ENCODE data around the gene VPS4B. TPM values are rescaled to one million over a fixed set of nuclear protein-coding genes. Genes with fewer than 3 reads are reported as not detected.

Gene VPS4B
- total RNA-seq, 2 donors from 2014 or later, result 28.3 to 31.7 TPM

DNA sequence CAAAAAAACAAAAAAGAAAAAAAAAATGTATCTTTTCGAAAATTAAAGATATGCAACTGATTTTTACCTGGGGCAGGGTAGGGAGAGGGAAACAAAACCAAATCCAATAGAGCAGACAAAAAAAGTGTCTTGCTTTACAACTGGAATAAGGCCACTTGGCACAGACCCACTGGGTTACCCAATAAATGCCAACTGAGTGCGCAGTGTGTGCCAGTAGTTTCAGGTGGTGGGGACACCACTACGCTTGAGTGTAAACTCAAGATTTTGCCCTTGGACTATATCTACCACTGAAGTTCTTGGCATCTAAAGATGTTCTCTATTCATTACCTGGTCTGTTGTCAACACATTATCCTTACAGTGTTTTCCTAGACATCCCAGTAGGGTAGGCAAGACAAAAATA lies 16.3 kb downstream of the VPS4B start:
- intact Hi-C loops (cut with DNase I), result no loop called here
- peak; percentile 79 for DNase-seq (ENCODE audit: low spot score)
- TF ChIP-seq, protein P1, sequence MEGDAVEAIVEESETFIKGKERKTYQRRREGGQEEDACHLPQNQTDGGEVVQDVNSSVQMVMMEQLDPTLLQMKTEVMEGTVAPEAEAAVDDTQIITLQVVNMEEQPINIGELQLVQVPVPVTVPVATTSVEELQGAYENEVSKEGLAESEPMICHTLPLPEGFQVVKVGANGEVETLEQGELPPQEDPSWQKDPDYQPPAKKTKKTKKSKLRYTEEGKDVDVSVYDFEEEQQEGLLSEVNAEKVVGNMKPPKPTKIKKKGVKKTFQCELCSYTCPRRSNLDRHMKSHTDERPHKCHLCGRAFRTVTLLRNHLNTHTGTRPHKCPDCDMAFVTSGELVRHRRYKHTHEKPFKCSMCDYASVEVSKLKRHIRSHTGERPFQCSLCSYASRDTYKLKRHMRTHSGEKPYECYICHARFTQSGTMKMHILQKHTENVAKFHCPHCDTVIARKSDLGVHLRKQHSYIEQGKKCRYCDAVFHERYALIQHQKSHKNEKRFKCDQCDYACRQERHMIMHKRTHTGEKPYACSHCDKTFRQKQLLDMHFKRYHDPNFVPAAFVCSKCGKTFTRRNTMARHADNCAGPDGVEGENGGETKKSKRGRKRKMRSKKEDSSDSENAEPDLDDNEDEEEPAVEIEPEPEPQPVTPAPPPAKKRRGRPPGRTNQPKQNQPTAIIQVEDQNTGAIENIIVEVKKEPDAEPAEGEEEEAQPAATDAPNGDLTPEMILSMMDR (IDR thresholded peaks at IDR 0.05), result no peak
- TF ChIP-seq POLR2A (IDR thresholded peaks at IDR 0.05), result no peak
- TF ChIP-seq POLR2AphosphoS5 (IDR thresholded peaks at IDR 0.05), result peak; percentile 66
- Histone ChIP-seq H3K36me3 (peaks cover 3 to 4% of the 10 kb centered on the region in 2 donors), H3K27me3 (replicated peaks; ENCODE audit: insufficient read depth) (no peaks in the 10 kb centered on the region), H3K9me3 (no peaks in the 10 kb centered on the region), H3K4me1 (replicated peaks) (peaks cover 5% of the 10 kb centered on the region), H3K27ac (no peak overlapping the region), H3K4me3 (no peak overlapping the region)
- WGBS, result 39% methylated on average over 3 of the region's 3 CpGs

GRCh38 chr18:63402246-63403162 lies 19.8 kb downstream of the VPS4B start:
- intact Hi-C loops (cut with DNase I), result no loop called here
- Histone ChIP-seq H3K4me1 (replicated peaks) (peaks cover 5% of the 10 kb centered on the region), H3K36me3 (no peaks in the 10 kb centered on the region), H3K27me3 (replicated peaks; ENCODE audit: insufficient read depth) (no peaks in the 10 kb centered on the region), H3K9me3 (no peaks in the 10 kb centered on the region), H3K27ac (no peak overlapping the region), H3K4me3 (no peak overlapping the region)
- no peak for DNase-seq (ENCODE audit: low spot score)
- 86% methylated on average over 8 of the region's 8 CpGs for WGBS
- TF ChIP-seq POLR2A (IDR thresholded peaks at IDR 0.05), result no peak
- TF ChIP-seq, protein P1 (IDR thresholded peaks at IDR 0.05), result no peak
- no peak for TF ChIP-seq POLR2AphosphoS5 (IDR thresholded peaks at IDR 0.05)

DNA sequence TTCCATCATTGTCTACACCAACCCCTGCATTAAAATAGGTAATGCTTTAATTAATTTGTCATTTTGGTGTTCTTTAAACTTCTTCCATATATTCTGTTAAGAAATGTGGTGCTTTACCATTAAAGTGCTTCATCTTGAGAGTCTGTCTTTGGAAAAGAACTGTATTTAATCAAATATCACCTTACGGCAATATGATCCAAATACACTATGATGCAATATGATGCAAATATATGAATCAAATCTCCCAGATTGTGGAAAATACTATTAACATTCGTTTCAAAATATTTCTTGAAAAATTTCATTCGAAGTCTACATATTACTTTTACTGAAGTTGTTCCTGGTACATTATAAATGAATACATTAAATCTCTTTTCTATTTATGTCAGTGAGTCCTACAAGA lies 23.0 kb downstream of the VPS4B start:
- Histone ChIP-seq H3K27me3 (replicated peaks; ENCODE audit: insufficient read depth) (no peaks in the 10 kb centered on the region), H3K27ac (no peak overlapping the region), H3K36me3 (no peaks in the 10 kb centered on the region), H3K4me3 (no peak overlapping the region), H3K9me3 (no peaks in the 10 kb centered on the region), H3K4me1 (replicated peaks) (no peaks in the 10 kb centered on the region)
- 97% methylated on average over 3 of the region's 3 CpGs for WGBS
- TF ChIP-seq POLR2AphosphoS5 (IDR thresholded peaks at IDR 0.05) (no peak), POLR2A (IDR thresholded peaks at IDR 0.05) (no peak)
- TF ChIP-seq, protein P1 (IDR thresholded peaks at IDR 0.05), result no peak
- DNase-seq (ENCODE audit: low spot score), result no peak
- intact Hi-C loops (cut with DNase I), result no loop called here

GRCh38 chr18:63397349-63397748 lies 24.9 kb downstream of the VPS4B start:
- Histone ChIP-seq H3K4me1 (replicated peaks) (no peaks in the 10 kb centered on the region), H3K4me3 (no peak overlapping the region), H3K9me3 (no peaks in the 10 kb centered on the region), H3K27me3 (replicated peaks; ENCODE audit: insufficient read depth) (no peaks in the 10 kb centered on the region), H3K36me3 (no peaks in the 10 kb centered on the region), H3K27ac (no peak overlapping the region)
- no peak for TF ChIP-seq POLR2AphosphoS5 (IDR thresholded peaks at IDR 0.05)
- TF ChIP-seq, protein P1 (IDR thresholded peaks at IDR 0.05), result no peak
- TF ChIP-seq POLR2A (IDR thresholded peaks at IDR 0.05), result no peak
- intact Hi-C loops (cut with DNase I), result no loop called here
- 97% methylated on average over 1 of the region's 1 CpG for WGBS
- DNase-seq (ENCODE audit: low spot score), result no peak

DNA sequence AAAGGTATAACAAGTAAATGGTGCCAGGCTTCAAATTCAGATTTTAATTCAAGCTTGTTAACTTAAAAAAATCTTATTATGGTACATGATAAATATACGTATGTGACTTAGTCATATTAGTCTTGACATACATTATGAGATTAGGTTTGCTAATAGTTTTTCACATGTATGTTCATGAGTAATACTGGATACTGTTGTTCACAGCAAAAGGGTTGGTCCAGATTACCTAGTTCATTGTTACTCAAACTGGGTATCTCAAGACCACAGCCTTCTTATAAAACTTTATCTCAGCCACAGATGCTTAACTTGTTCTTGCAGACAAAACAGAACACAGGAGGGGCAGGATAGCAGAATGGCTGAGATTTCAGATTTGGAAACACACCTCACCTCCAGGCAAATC lies 26.8 kb downstream of the VPS4B start:
- no peak for DNase-seq (ENCODE audit: low spot score)
- H3K27me3 ChIP-seq (replicated peaks; ENCODE audit: insufficient read depth), result no peaks in the 10 kb centered on the region
- no peak overlapping the region for H3K4me3 ChIP-seq
- WGBS, result 100% methylated on average over 1 of the region's 1 CpG
- H3K9me3 ChIP-seq, result no peaks in the 10 kb centered on the region
- peaks cover 0 to 3% of the 10 kb centered on the region in 2 donors for H3K36me3 ChIP-seq
- no peaks in the 10 kb centered on the region for H3K4me1 ChIP-seq (replicated peaks)
- TF ChIP-seq POLR2AphosphoS5 (IDR thresholded peaks at IDR 0.05), result no peak
- TF ChIP-seq POLR2A (IDR thresholded peaks at IDR 0.05), result no peak
- TF ChIP-seq, protein P1 (IDR thresholded peaks at IDR 0.05), result no peak
- intact Hi-C loops (cut with DNase I), result no loop called here
- H3K27ac ChIP-seq, result no peak overlapping the region

All from prostate gland (tissue), 2 donors.